Caco-2 (cell line): ENCODE data around the gene SETDB1. TPM values are rescaled to one million over a fixed set of nuclear protein-coding genes. Genes with fewer than 3 reads are reported as not detected.

Source experiments
- BruUV-seq: library from RNA; stranded (reverse); fragments of 400-500 nt; replicated peaks from 2 replicates; lab custom pipeline; 2021; lab: Mats Ljungman, UMichigan
- CTCF ChIA-PET: fragments of 300-600 bp; sonication (Branson Sonifier 250); formaldehyde crosslinking; loops from one replicate; lab custom pipeline; 2022; ENCODE audit warnings: antibody characterized with exemption; lab: Charles Lee
- POLR2A ChIA-PET: fragments of 300-600 bp; sonication (Branson Sonifier 250); formaldehyde crosslinking; loops from one replicate; lab custom pipeline; 2022; ENCODE audit warnings: antibody characterized with exemption; lab: Charles Lee
- DNase-seq, 2 experiments: peaks; one replicate each; pipeline versions ENCODE4 v3.0.0 to v3.0.0-alpha.2; 2020 to 2022
- H3K27me3 ChIP-seq: replicated peaks from 2 replicates; pipeline ENCODE4 v1.6.0; 2011; ENCODE audit warnings: low read length; ENCODE audit not compliant: control insufficient read depth, insufficient read depth
- H3K36me3 ChIP-seq: 2 replicates; pipeline ENCODE4 v1.5.1; 2011; ENCODE audit warnings: low read length; ENCODE audit not compliant: control insufficient read depth, insufficient read depth
- H3K4me1 ChIP-seq: fragments of 250-450 bp; sonication (Bioruptor Pico); 2 replicates; pipeline ENCODE4 v1.5.1; 2020; ENCODE audit warnings: mild to moderate bottlenecking
- H3K4me3 ChIP-seq: 2 replicates; pipeline ENCODE4 v1.5.1; 2011; ENCODE audit warnings: low read depth, mild to moderate bottlenecking, control low read depth, low read length
- H3K9me3 ChIP-seq: fragments of 250-450 bp; sonication (Bioruptor Pico); 2 replicates; pipeline ENCODE4 v1.5.1; 2020; ENCODE audit warnings: mild to moderate bottlenecking, moderate library complexity
- H3K27ac Mint-ChIP-seq: one replicate; pipeline ENCODE4 v1.8.0; 2022; ENCODE audit warnings: mixed read lengths; ENCODE audit not compliant: unreplicated experiment
- H3K27me3 Mint-ChIP-seq: one replicate; pipeline ENCODE4 v1.8.0; 2022; ENCODE audit warnings: mixed read lengths; ENCODE audit not compliant: insufficient read depth, unreplicated experiment
- H3K36me3 Mint-ChIP-seq: one replicate; pipeline ENCODE4 v1.8.0; 2022; ENCODE audit warnings: mild to moderate bottlenecking, mixed read lengths; ENCODE audit not compliant: insufficient read depth, unreplicated experiment
- H3K4me1 Mint-ChIP-seq: one replicate; pipeline ENCODE4 v1.8.0; 2022; ENCODE audit warnings: low read depth, mixed read lengths; ENCODE audit not compliant: unreplicated experiment
- H3K4me3 Mint-ChIP-seq: one replicate; pipeline ENCODE4 v1.8.0; 2022; ENCODE audit warnings: mild to moderate bottlenecking, moderate library complexity, mixed read lengths; ENCODE audit not compliant: unreplicated experiment
- H3K9me3 Mint-ChIP-seq: one replicate; pipeline ENCODE4 v1.8.0; 2022; ENCODE audit warnings: mixed read lengths; ENCODE audit not compliant: unreplicated experiment
- CTCF ChIP-seq, 2 experiments: fragments of 200-600 bp in 1 of 2; IDR thresholded peaks; 1 replicate in 1 of 2; 2 replicates in 1 of 2; pipeline versions ENCODE4 v1.5.1 to v1.8.0; 2011 to 2022; ENCODE audit warnings: antibody characterized with exemption in 1 of 2, control low read depth in 1 of 2, inconsistent platforms in 1 of 2, low read depth in 1 of 2, low read length in 1 of 2, mild to moderate bottlenecking in 1 of 2, moderate library complexity in 1 of 2; ENCODE audit not compliant: insufficient read depth in 1 of 2, severe bottlenecking in 1 of 2, unreplicated experiment in 1 of 2
- intact Hi-C: fragments of 100-400 bp; cut with micrococcal nuclease; formaldehyde crosslinking; loops from one replicate; pipeline ENCODE4 v1.10.0; 2022; ENCODE audit not compliant: unreplicated experiment
- total RNA-seq: library from RNA; stranded (reverse); gene quantifications from 2 replicates; pipeline ENCODE4 v1.2.3, GENCODE V29; 2022

The SETDB1 gene
- total RNA-seq, 1 experiment from 2014 or later, result 45.0 TPM

DNA sequence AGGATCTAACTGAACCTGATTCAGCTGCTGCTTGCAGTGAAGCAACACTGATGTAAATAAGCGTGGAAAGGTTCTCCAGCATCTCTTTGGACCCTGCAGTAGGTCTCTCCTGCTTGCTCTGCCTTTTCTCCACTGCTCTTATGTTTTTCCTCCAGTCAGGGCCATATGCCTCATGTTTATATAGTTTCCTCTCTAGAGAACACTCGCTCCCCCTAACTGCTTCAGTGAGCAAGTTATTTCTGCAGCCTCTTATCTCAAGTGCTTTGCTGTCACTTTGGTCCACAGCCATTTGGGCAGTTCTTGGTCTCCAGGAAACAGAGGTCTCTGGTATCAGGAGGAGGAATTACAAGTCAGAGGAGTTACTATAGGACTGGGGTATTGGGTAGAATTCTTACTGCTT lies 87.4 kb downstream of the SETDB1 start:
- peak overlapping the region; percentile 54 for H3K4me3 Mint-ChIP-seq
- Histone ChIP-seq H3K36me3 (no peaks in the 10 kb centered on the region), H3K27me3 (no peaks in the 10 kb centered on the region), H3K4me1 (peaks cover 42% of the 10 kb centered on the region), H3K9me3 (no peaks in the 10 kb centered on the region), H3K4me3 (no peak overlapping the region)
- BruUV-seq, result no TSS peak
- intact Hi-C loops, result loop anchor here (1.0 kb wide), 2 partner anchors 35 to 45 kb away; no protein-coding TSS in a partner anchor
- peaks cover 24% of the 10 kb centered on the region for H3K36me3 Mint-ChIP-seq
- H3K27ac Mint-ChIP-seq, result peak overlapping the region; percentile 84
- H3K27me3 Mint-ChIP-seq, result no peaks in the 10 kb centered on the region
- ChIA-PET POLR2A (interaction anchor here (0.5 to 1.1 kb wide), 8 partner anchors 20 to 451 kb away, joined by 3 to 5 read pairs (median 3); partner anchors contain the start of genes ANXA9, C1orf56, CDC42SE1 and CERS2), CTCF (interaction anchor here (0.7 to 1.4 kb wide), 5 partner anchors 11 to 57 kb away, joined by 3 to 7 read pairs (median 3); partner anchors contain the start of gene GABPB2)
- no peaks in the 10 kb centered on the region for H3K9me3 Mint-ChIP-seq
- peaks cover 17% of the 10 kb centered on the region for H3K4me1 Mint-ChIP-seq
- TF ChIP-seq CTCF (IDR thresholded peaks at IDR 0.05; ENCODE audit: insufficient read depth in 1 of 2, low read depth in 1 of 2, low read length in 1 of 2, severe bottlenecking in 1 of 2, unreplicated experiment in 1 of 2), result peak in 1 of 2 experiments; percentile 8
- peak; percentile 48 to 56 for DNase-seq

Other genes with a start within 250 kb of the SETDB1 start
- 13.3 and 14.7 TPM in 2 replicates for gene GOLPH3L, start 229.2 kb upstream of the SETDB1 start, total RNA-seq
- gene HORMAD1, start 205.5 kb upstream of the SETDB1 start, total RNA-seq, result not detected in 2 replicates
- 0.84 and 1.3 TPM in 2 replicates for gene CTSS, start 160.6 kb upstream of the SETDB1 start, total RNA-seq
- 2.7 and 3.2 TPM in 2 replicates for gene CTSK, start 118.1 kb upstream of the SETDB1 start, total RNA-seq
- gene ARNT, start 49.8 kb upstream of the SETDB1 start, total RNA-seq, result 33.8 and 36.1 TPM in 2 replicates
- not detected in 2 replicates for gene CTXND2, start 39.2 kb upstream of the SETDB1 start, total RNA-seq
- 360 and 379 TPM in 2 replicates for gene CERS2, start 48.5 kb downstream of the SETDB1 start, total RNA-seq
- gene ANXA9, start 55.9 kb downstream of the SETDB1 start, total RNA-seq, result 30.0 and 42.5 TPM in 2 replicates
- gene MINDY1, start 80.5 kb downstream of the SETDB1 start, total RNA-seq, result 15.6 and 16.9 TPM in 2 replicates
- 24.2 and 24.3 TPM in 2 replicates for gene PRUNE1, start 82.1 kb downstream of the SETDB1 start, total RNA-seq
- 1.9 and 2.3 TPM in 2 replicates for gene BNIPL, start 110.2 kb downstream of the SETDB1 start, total RNA-seq
- gene C1orf56, start 121.4 kb downstream of the SETDB1 start, total RNA-seq, result 4.8 and 6.7 TPM in 2 replicates
- 58.7 and 59.4 TPM in 2 replicates for gene CDC42SE1, start 133.3 kb downstream of the SETDB1 start, total RNA-seq
- gene MLLT11, start 134.0 kb downstream of the SETDB1 start, total RNA-seq, result 0.95 and 1.2 TPM in 2 replicates
- 2.0 and 2.6 TPM in 2 replicates for gene GABPB2, start 144.4 kb downstream of the SETDB1 start, total RNA-seq
- gene SEMA6C, start 220.3 kb downstream of the SETDB1 start, total RNA-seq, result 2.8 and 3.7 TPM in 2 replicates
- not detected in 2 replicates for gene TNFAIP8L2, start 230.3 kb downstream of the SETDB1 start, total RNA-seq
- 4.0 and 5.0 TPM in 2 replicates for gene LYSMD1, start 239.5 kb downstream of the SETDB1 start, total RNA-seq
- 52.1 and 53.6 TPM in 2 replicates for gene SCNM1, start 239.8 kb downstream of the SETDB1 start, total RNA-seq
- gene TMOD4, start 249.6 kb downstream of the SETDB1 start, total RNA-seq, result 0.84 and 1.3 TPM in 2 replicates